ENCODE measurements around the gene ABLIM2. TPM values are rescaled to one million over a fixed set of nuclear protein-coding genes. Genes with fewer than 3 reads are reported as not detected.

Gene ABLIM2
- total RNA-seq, 2 donors from 2014 or later, result 5.7 to 11.2 TPM

DNA sequence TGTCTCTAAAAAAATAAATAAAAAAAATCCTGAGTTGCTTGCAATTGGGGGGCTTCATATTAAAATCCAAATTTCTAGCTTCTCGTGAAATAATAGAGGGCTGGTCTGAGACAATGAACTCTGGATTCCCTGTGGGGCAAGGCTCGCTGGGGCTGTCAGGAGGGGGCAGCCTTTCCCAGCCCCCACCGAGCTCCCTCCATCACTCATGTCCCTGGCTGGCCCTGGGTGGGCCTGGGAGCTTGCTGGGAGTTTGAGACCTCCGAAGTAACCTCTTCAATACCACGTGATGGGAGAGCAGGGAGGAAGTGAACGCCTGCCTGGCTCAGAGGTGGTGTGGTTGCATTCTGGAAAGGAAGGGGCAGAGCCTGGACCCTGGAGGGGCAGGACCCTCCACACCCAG is 164.9 kb downstream of the ABLIM2 start:
- TF ChIP-seq, protein P1, sequence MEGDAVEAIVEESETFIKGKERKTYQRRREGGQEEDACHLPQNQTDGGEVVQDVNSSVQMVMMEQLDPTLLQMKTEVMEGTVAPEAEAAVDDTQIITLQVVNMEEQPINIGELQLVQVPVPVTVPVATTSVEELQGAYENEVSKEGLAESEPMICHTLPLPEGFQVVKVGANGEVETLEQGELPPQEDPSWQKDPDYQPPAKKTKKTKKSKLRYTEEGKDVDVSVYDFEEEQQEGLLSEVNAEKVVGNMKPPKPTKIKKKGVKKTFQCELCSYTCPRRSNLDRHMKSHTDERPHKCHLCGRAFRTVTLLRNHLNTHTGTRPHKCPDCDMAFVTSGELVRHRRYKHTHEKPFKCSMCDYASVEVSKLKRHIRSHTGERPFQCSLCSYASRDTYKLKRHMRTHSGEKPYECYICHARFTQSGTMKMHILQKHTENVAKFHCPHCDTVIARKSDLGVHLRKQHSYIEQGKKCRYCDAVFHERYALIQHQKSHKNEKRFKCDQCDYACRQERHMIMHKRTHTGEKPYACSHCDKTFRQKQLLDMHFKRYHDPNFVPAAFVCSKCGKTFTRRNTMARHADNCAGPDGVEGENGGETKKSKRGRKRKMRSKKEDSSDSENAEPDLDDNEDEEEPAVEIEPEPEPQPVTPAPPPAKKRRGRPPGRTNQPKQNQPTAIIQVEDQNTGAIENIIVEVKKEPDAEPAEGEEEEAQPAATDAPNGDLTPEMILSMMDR (IDR thresholded peaks at IDR 0.05), result no peak
- Histone ChIP-seq H3K9me3 (no peaks in the 10 kb centered on the region), H3K4me3 (no peak overlapping the region), H3K36me3 (no peaks in the 10 kb centered on the region), H3K27ac (no peak overlapping the region), H3K27me3 (no peaks in the 10 kb centered on the region), H3K4me1 (no peaks in the 10 kb centered on the region)
- no peak for DNase-seq (ENCODE audit: low spot score)

DNA sequence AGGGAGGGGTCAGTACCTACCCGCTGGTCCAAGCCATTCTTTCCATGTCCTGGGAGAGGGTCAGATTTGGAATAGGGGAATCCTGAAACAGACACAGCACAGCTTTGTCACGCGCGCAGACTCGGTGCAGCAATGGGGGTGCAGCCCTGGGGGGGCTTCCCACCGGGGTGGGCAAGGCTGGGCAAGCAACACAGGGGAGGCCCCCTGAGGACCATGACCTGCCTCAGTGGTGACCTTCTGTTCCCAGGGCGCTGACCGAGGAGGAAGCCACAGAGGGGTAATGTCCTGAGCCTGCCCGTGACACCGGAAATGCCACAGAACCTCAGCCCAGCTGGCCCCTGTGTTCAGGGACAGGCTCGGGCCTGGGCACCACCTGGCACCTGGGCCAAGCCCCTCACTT is 165.8 kb downstream of the ABLIM2 start:
- no peak for DNase-seq (ENCODE audit: low spot score)
- Histone ChIP-seq H3K27ac (no peak overlapping the region), H3K36me3 (no peaks in the 10 kb centered on the region), H3K27me3 (no peaks in the 10 kb centered on the region), H3K9me3 (no peaks in the 10 kb centered on the region), H3K4me1 (no peaks in the 10 kb centered on the region), H3K4me3 (no peak overlapping the region)
- TF ChIP-seq, protein P1 (IDR thresholded peaks at IDR 0.05), result no peak

DNA sequence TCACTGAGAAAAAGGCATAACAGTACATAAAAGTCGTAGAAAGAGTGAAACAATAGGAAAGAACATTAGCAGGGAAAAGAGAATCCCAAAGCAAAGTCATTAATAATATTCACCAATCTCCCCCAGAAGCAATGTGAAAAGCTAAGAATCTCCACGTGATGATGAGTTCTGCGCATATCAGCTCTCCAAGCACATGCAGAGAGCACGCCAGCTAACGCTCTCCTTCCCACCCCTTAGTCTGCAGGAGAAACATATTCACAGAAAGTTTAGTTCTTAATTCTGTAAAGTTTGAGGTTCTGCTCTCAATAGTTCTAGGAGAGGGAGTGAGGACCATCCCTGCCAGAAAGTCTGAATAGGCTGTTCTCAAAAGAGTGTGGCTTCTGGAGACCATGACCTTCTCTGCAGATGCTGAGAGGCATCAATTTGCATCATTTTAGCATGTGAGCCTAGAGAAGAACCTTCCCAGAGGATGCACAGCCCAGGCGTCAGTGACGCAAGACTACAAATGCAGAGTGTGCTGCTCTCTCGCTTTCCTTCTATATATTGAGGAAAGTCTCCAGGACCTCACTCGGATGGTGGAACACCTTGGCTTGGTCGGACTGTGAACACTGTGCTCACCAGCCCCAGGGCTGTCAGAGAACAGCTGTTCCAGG is 167.7 kb downstream of the ABLIM2 start:
- no peak for DNase-seq (ENCODE audit: low spot score)
- no peaks in the 10 kb centered on the region for H3K9me3 ChIP-seq
- H3K27ac ChIP-seq, result no peak overlapping the region
- TF ChIP-seq, protein P1 (IDR thresholded peaks at IDR 0.05), result no peak
- peaks cover 0 to 13% of the 10 kb centered on the region in 2 donors for H3K4me1 ChIP-seq
- no peaks in the 10 kb centered on the region for H3K27me3 ChIP-seq
- no peak overlapping the region for H3K4me3 ChIP-seq
- no peaks in the 10 kb centered on the region for H3K36me3 ChIP-seq

DNA sequence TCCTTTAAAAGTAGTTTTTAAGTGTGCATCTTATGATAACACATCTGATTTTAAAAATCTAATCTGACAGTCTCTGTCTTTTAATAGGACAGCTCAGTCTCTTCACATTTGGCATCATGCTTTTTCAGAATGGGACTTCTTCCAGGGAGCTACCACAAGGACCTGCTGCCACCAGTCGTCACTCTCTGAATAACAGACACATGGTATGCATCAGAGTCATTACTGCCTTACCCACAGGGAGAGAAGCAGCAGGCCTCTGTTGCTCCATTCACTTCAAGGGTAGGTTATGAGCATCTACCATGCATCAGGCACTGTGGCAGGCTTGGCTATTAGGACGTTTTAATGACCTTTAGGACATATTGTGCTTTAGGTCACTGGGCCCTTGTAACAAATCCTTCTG is 169.0 kb downstream of the ABLIM2 start:
- Histone ChIP-seq H3K4me1 (peaks cover 0 to 16% of the 10 kb centered on the region in 2 donors), H3K27ac (no peak overlapping the region), H3K9me3 (no peaks in the 10 kb centered on the region), H3K4me3 (no peak overlapping the region), H3K36me3 (no peaks in the 10 kb centered on the region), H3K27me3 (no peaks in the 10 kb centered on the region)
- TF ChIP-seq, protein P1 (IDR thresholded peaks at IDR 0.05), result no peak
- DNase-seq (ENCODE audit: low spot score), result no peak

DNA sequence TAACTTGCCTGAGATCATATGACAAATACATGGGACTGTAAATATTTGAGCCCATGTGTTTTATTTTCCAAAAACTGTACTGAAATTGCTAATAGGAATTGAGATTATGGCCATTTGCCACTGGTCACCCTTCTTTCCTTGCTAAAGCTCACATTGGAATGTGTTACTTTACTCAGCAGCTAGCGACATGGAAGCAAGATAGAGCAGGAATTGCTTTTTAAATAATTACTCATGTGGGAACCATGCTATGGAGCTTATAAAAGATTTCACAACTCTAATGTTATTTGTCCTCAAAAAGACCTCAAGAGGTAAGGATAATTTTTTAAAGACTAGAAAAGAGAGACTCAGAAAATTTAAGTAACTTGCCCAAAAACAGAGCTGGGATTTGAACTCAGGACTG is 170.2 kb downstream of the ABLIM2 start:
- no peak for DNase-seq (ENCODE audit: low spot score)
- no peak overlapping the region for H3K4me3 ChIP-seq
- TF ChIP-seq, protein P1 (IDR thresholded peaks at IDR 0.05), result no peak
- H3K27me3 ChIP-seq, result no peaks in the 10 kb centered on the region
- no peak overlapping the region for H3K27ac ChIP-seq
- H3K36me3 ChIP-seq, result no peaks in the 10 kb centered on the region
- H3K4me1 ChIP-seq, result peaks cover 0 to 16% of the 10 kb centered on the region in 2 donors
- no peaks in the 10 kb centered on the region for H3K9me3 ChIP-seq
